ENCODE results near the gene MACROD2.

- TF ChIP-seq CTCF (IDR thresholded peaks at IDR 0.05) (no peak), POLR2AphosphoS5 (IDR thresholded peaks at IDR 0.05) (no peak), POLR2A (IDR thresholded peaks at IDR 0.05) (no peak)
Measured at GRCh38 chr20:16014436-16014835, 2019.1 kb downstream of the MACROD2 start.
